SK-N-SH treated with all-trans-retinoic acid at 6 μM for 48 hours (cell line): ENCODE data around the gene GOLPH3.

Experiments
- ATAC-seq: fragments of 200-7000 bp; cut with Tn5 transposase; 3 replicates; pipeline ENCODE4 v1.9.1; 2020; ENCODE audit warnings: mild to moderate bottlenecking, moderate library complexity
- BACH2 ChIP-seq: fragments of 250-450 bp; sonication (Bioruptor Pico); IDR thresholded peaks from 2 replicates; pipeline ENCODE4 v1.9.0; 2021; ENCODE audit warnings: mild to moderate bottlenecking, borderline replicate concordance
- CREB5 ChIP-seq: fragments of 250-450 bp; sonication (Bioruptor Pico); IDR thresholded peaks from 2 replicates; pipeline ENCODE4 v1.5.1; 2020; ENCODE audit warnings: low read depth, mild to moderate bottlenecking, moderate library complexity
- CSDC2 ChIP-seq: fragments of 250-450 bp; sonication (Bioruptor Pico); IDR thresholded peaks from 2 replicates; pipeline ENCODE4 v1.5.0; 2020; ENCODE audit warnings: mild to moderate bottlenecking, moderate library complexity
- ESRRG ChIP-seq: fragments of 250-450 bp; sonication (Bioruptor Pico); IDR thresholded peaks from 2 replicates; pipeline ENCODE4 v1.6.1; 2021; ENCODE audit warnings: mild to moderate bottlenecking
- GLIS3 ChIP-seq: fragments of 250-450 bp; sonication (Bioruptor Pico); IDR thresholded peaks from 2 replicates; pipeline ENCODE4 v1.5.0; 2020; ENCODE audit warnings: mild to moderate bottlenecking, moderate library complexity
- ISL1 ChIP-seq: fragments of 250-450 bp; sonication (Bioruptor Pico); IDR thresholded peaks from 2 replicates; pipeline ENCODE4 v2.1.2; 2022; ENCODE audit warnings: mild to moderate bottlenecking, moderate library complexity
- OSR1 ChIP-seq: fragments of 250-450 bp; sonication (Bioruptor Pico); IDR thresholded peaks from 2 replicates; pipeline ENCODE4 v1.8.0; 2022; ENCODE audit warnings: moderate library complexity, mild to moderate bottlenecking, inconsistent platforms
- PATZ1 ChIP-seq: fragments of 250-450 bp; sonication (Bioruptor Pico); IDR thresholded peaks from 2 replicates; pipeline ENCODE4 v1.8.0; 2020; ENCODE audit warnings: mild to moderate bottlenecking, moderate library complexity, borderline replicate concordance
- POU6F1 ChIP-seq: fragments of 250-450 bp; sonication (Bioruptor Pico); IDR thresholded peaks from 2 replicates; pipeline ENCODE4 v1.8.0; 2021; ENCODE audit warnings: low read depth, mild to moderate bottlenecking, moderate library complexity, borderline replicate concordance
- PPARA ChIP-seq: fragments of 250-450 bp; sonication (Bioruptor Pico); IDR thresholded peaks from 2 replicates; pipeline ENCODE4 v1.5.0; 2020; ENCODE audit warnings: mild to moderate bottlenecking, borderline replicate concordance
- RARB ChIP-seq: fragments of 250-450 bp; sonication (Bioruptor Pico); IDR thresholded peaks from 2 replicates; pipeline ENCODE4 v1.8.0; 2021; ENCODE audit warnings: mild to moderate bottlenecking, moderate library complexity
- SNAI2 ChIP-seq: fragments of 250-450 bp; sonication (Bioruptor Pico); IDR thresholded peaks from 2 replicates; pipeline ENCODE4 v1.5.0; 2020; ENCODE audit warnings: mild to moderate bottlenecking, moderate library complexity
- TCF4 ChIP-seq: fragments of 250-450 bp; sonication (Bioruptor Pico); IDR thresholded peaks from 2 replicates; pipeline ENCODE4 v1.8.0; 2021; ENCODE audit warnings: mild to moderate bottlenecking, moderate library complexity, borderline replicate concordance
- TOX ChIP-seq: fragments of 250-450 bp; sonication (Bioruptor Pico); IDR thresholded peaks from 2 replicates; pipeline ENCODE4 v1.8.0; 2021; ENCODE audit warnings: mild to moderate bottlenecking, moderate library complexity, borderline replicate concordance
- TSHZ2 ChIP-seq: fragments of 250-450 bp; sonication (Bioruptor Pico); IDR thresholded peaks from 2 replicates; pipeline ENCODE4 v1.5.0; 2020; ENCODE audit warnings: mild to moderate bottlenecking, moderate library complexity
- ZC3H10 ChIP-seq: fragments of 250-450 bp; sonication (Bioruptor Pico); IDR thresholded peaks from 2 replicates; pipeline ENCODE4 v1.5.1; 2021; ENCODE audit warnings: mild to moderate bottlenecking, moderate library complexity
- ZFP3 ChIP-seq: fragments of 250-450 bp; sonication (Bioruptor Pico); IDR thresholded peaks from 2 replicates; pipeline ENCODE4 v1.5.0; 2020; ENCODE audit warnings: mild to moderate bottlenecking, moderate library complexity
- ZFP30 ChIP-seq: fragments of 450-650 bp; formaldehyde crosslinking; IDR thresholded peaks from 2 replicates; pipeline ENCODE4 v1.5.0; 2022; ENCODE audit warnings: mild to moderate bottlenecking, moderate library complexity
- ZNF565 ChIP-seq: fragments of 450-650 bp; formaldehyde crosslinking; conservative IDR thresholded peaks from 2 replicates; pipeline ENCODE4 v1.5.0; 2020; ENCODE audit warnings: low read depth, mild to moderate bottlenecking, moderate library complexity
- ZNF70 ChIP-seq: fragments of 450-650 bp; formaldehyde crosslinking; IDR thresholded peaks from 2 replicates; pipeline ENCODE4 v1.5.0; 2020; ENCODE audit warnings: mild to moderate bottlenecking, moderate library complexity
- ZNF8 ChIP-seq: fragments of 450-650 bp; formaldehyde crosslinking; IDR thresholded peaks from 2 replicates; pipeline ENCODE4 v1.5.0; 2020; ENCODE audit warnings: mild to moderate bottlenecking, moderate library complexity
- TF ChIP-seq, protein P1 (sequence below): fragments of 250-450 bp; sonication (Bioruptor Pico); IDR thresholded peaks from 2 replicates; pipeline ENCODE4 v1.5.1; 2021; ENCODE audit warnings: mild to moderate bottlenecking, moderate library complexity

The GOLPH3 gene

DNA sequence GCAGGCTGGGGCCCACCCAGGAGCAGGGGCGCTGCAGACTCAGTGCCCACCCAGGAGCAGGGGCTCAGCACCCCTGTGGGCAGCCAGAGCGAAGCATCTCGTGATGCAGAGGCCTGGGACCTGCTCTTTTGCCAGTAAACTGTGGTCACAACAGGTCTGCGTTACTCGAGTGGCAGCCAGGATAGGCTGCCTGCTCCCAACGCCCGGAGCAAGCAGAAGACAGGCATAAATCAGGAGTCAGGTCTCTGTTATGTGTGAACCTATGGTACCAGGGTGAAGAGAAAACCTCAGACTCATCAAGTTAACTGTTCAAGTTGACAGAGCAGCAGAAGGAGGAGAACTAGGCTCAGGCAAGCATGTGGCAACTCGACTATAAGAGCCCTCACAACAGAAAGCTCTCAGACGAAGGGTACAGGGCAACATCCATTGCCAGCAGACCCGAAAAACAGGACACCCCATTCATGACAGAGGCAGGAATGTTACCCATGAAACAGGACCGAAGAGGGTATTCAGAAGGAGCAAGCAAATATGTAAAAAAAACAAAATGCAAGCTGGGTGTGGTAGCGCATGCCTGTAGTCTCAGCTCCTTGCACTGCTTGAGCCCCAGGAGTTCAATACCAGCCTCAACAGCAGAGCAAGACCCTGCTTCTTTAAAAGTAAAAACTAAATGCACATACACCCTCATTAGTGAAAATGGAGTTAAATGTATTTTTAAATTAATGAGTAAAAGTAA, 71.7 kb downstream of the GOLPH3 start (continued):
- TF ChIP-seq ZNF565 (CRISPR knock-in tag) (no peak), SNAI2 (CRISPR knock-in tag) (no peak), ISL1 (no peak), ZC3H10 (no peak)

DNA sequence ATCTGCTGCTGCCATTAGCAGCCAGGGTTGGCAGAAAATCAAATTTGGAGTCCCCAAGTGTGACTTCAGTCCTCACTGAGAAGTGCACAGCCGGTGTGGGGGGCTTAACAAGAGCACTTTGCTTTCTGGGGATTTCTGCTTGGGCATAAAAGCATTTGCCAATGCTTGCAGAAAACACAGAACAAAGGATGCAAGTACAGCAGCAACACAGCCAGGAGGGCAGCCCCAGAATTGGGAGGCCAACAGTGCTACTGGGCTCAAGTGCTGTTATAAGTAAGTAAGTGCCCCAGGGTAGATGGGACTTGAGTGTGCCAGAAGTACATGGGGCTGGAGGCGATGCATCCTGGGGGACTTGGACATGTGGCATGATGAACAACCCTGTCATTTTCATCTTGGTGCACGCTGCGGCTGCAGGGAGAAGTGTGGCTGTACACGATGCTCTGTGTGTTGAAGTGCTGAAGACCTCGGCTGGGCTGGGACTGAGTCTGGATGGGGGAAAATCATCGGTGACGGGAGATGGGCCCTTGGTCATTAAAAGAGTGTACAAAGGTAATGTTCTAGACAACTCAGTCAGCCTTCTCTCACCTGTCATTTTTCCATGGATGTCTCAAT, 73.3 kb downstream of the GOLPH3 start:
- TF ChIP-seq OSR1 (CRISPR knock-in tag) (no peak), PATZ1 (no peak), BACH2 (no peak), ZNF8 (no peak), ZFP30 (CRISPR knock-in tag) (no peak), TSHZ2 (CRISPR knock-in tag) (no peak), SNAI2 (CRISPR knock-in tag) (no peak), POU6F1 (no peak), PPARA (CRISPR knock-in tag) (no peak), ZNF70 (no peak), ESRRG (no peak), ZFP3 (no peak), CSDC2 (CRISPR knock-in tag) (no peak), TOX (no peak), GLIS3 (CRISPR knock-in tag) (no peak)
- TF ChIP-seq, protein P1, sequence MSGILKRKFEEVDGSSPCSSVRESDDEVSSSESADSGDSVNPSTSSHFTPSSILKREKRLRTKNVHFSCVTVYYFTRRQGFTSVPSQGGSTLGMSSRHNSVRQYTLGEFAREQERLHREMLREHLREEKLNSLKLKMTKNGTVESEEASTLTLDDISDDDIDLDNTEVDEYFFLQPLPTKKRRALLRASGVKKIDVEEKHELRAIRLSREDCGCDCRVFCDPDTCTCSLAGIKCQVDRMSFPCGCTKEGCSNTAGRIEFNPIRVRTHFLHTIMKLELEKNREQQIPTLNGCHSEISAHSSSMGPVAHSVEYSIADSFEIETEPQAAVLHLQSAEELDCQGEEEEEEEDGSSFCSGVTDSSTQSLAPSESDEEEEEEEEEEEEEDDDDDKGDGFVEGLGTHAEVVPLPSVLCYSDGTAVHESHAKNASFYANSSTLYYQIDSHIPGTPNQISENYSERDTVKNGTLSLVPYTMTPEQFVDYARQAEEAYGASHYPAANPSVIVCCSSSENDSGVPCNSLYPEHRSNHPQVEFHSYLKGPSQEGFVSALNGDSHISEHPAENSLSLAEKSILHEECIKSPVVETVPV (CRISPR knock-in tag) = no peak
- ATAC-seq = no peak

- TF ChIP-seq ZNF8 (no peak), ZFP3 (no peak), PPARA (CRISPR knock-in tag) (no peak), TCF4 (CRISPR knock-in tag) (no peak), POU6F1 (no peak), TSHZ2 (CRISPR knock-in tag) (no peak), CREB5 (CRISPR knock-in tag) (no peak), GLIS3 (CRISPR knock-in tag) (no peak), ZFP30 (CRISPR knock-in tag) (no peak), ZC3H10 (no peak), BACH2 (no peak), ESRRG (no peak), RARB (CRISPR knock-in tag) (no peak)
- no peak for ATAC-seq
Observed at GRCh38 chr5:32100230-32100629, 73.9 kb downstream of the GOLPH3 start.
